Parathyroid adenoma (tissue), 2 donors: ENCODE measurements around the gene CCPG1.
"Not testable (repeated sequence)": the region's sequence is repeated elsewhere in the genome, so short reads cannot be mapped to it uniquely, and the experiment has no call there.

Source experiments
- H2AFZ ChIP-seq: fragments of 300-600 bp; sonication (generic); one replicate; pipeline ENCODE4 v1.7.0; 2017; ENCODE audit warnings: antibody characterized with exemption, mild to moderate bottlenecking
- H3K27ac ChIP-seq: fragments of 300-600 bp; sonication (generic); one replicate; pipeline ENCODE4 v1.7.0; 2017
- H3K27me3 ChIP-seq: fragments of 300-600 bp; sonication (generic); one replicate; pipeline ENCODE4 v1.7.0; 2017; ENCODE audit warnings: low read length; ENCODE audit not compliant: control insufficient read depth, insufficient read depth
- H3K36me3 ChIP-seq: fragments of 300-600 bp; sonication (generic); one replicate; pipeline ENCODE4 v1.7.0; 2017; ENCODE audit warnings: low read length; ENCODE audit not compliant: control insufficient read depth, insufficient read depth
- H3K4me1 ChIP-seq: fragments of 300-600 bp; sonication (generic); one replicate; pipeline ENCODE4 v1.7.0; 2017; ENCODE audit warnings: control low read depth
- H3K4me2 ChIP-seq: fragments of 300-600 bp; sonication (generic); one replicate; pipeline ENCODE4 v1.7.0; 2017; ENCODE audit warnings: low read length
- H3K4me3 ChIP-seq: fragments of 300-600 bp; sonication (generic); one replicate; pipeline ENCODE4 v1.7.0; 2017; ENCODE audit warnings: low read depth, low read length
- H3K79me2 ChIP-seq: fragments of 300-600 bp; sonication (generic); one replicate; pipeline ENCODE4 v1.7.0; 2017; ENCODE audit warnings: control low read depth
- H3K9ac ChIP-seq: fragments of 300-600 bp; sonication (generic); one replicate; pipeline ENCODE4 v1.7.0; 2017; ENCODE audit warnings: mild to moderate bottlenecking
- H3K9me3 ChIP-seq: fragments of 300-600 bp; sonication (generic); one replicate; pipeline ENCODE4 v1.7.0; 2017; ENCODE audit warnings: low read length; ENCODE audit not compliant: control insufficient read depth
- CTCF ChIP-seq: fragments of 300-600 bp; sonication (generic); IDR thresholded peaks from one replicate; pipeline ENCODE4 v1.7.0; 2017; ENCODE audit warnings: antibody characterized with exemption, mild to moderate bottlenecking
- donor health status: primary hyperparathyroidism.

CCPG1 gene

GRCh38 chr15:55434989-55435825 lies 27.0 kb upstream of the CCPG1 start:
- no peak for TF ChIP-seq CTCF
- Histone ChIP-seq H3K4me3 (no peak overlapping the region), H3K9ac (no peak overlapping the region), H3K4me2 (no peak overlapping the region), H3K9me3 (no peaks in the 10 kb centered on the region), H3K27me3 (no peaks in the 10 kb centered on the region), H2AFZ (no peak overlapping the region), H3K27ac (no peak overlapping the region), H3K79me2 (no peaks in the 10 kb centered on the region), H3K36me3 (no peaks in the 10 kb centered on the region), H3K4me1 (no peaks in the 10 kb centered on the region)

GRCh38 chr15:55422089-55422488 lies 13.9 kb upstream of the CCPG1 start:
- H3K4me2 ChIP-seq, result no peak overlapping the region
- no peaks in the 10 kb centered on the region for H3K4me1 ChIP-seq
- H2AFZ ChIP-seq, result no peak overlapping the region
- H3K9me3 ChIP-seq, result no peaks in the 10 kb centered on the region
- H3K79me2 ChIP-seq, result no peaks in the 10 kb centered on the region
- no peak overlapping the region for H3K27ac ChIP-seq
- no peaks in the 10 kb centered on the region for H3K27me3 ChIP-seq
- H3K36me3 ChIP-seq, result no peaks in the 10 kb centered on the region
- no peak overlapping the region for H3K4me3 ChIP-seq
- no peak for TF ChIP-seq CTCF
- no peak overlapping the region for H3K9ac ChIP-seq

DNA sequence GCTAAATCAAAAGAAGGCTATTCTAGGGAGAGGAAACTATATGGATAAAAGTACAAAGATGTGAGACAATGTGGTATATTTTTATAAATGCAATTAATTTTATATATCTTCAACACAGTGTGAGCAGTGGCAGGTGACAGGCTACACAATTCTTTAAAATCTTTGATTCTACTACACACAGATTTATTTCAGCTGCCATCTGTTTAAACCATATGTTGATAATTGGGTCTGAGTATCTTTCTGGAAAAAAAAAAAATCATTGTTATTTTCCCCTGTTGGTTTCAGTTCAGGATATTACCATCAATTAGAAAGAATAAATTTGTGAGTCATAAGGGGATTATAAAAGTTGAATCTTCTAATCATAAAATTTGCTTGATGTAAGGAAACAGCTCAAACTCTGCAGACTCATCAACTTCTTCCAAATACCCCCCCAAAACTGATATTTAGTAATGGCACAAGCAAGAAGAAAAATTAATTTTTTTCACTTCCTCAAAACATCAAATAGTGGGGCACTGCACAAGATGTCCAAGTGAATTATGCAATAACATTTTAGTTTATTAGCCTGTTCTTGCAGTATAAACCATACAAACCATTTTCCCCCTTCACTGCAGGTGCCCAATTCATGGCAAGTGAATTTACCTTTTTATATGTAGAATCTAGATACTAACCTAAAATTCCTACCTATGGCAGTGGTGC lies 12.2 kb upstream of the CCPG1 start:
- Histone ChIP-seq H3K4me1 (no peaks in the 10 kb centered on the region), H3K4me3 (no peak overlapping the region), H3K36me3 (no peaks in the 10 kb centered on the region), H3K27ac (no peak overlapping the region), H3K9ac (no peak overlapping the region), H2AFZ (no peak overlapping the region), H3K79me2 (no peaks in the 10 kb centered on the region), H3K27me3 (no peaks in the 10 kb centered on the region), H3K9me3 (no peaks in the 10 kb centered on the region), H3K4me2 (no peak overlapping the region)
- no peak for TF ChIP-seq CTCF

- H3K4me3 ChIP-seq, H2AFZ ChIP-seq, H3K9ac ChIP-seq, H3K4me2 ChIP-seq, H3K36me3 ChIP-seq, H3K4me1 ChIP-seq, H3K27ac ChIP-seq, H3K27me3 ChIP-seq, H3K79me2 ChIP-seq, H3K9me3 ChIP-seq: not testable (repeated sequence)
Observed at GRCh38 chr15:55417678-55418077, 9.5 kb upstream of the CCPG1 start.

DNA sequence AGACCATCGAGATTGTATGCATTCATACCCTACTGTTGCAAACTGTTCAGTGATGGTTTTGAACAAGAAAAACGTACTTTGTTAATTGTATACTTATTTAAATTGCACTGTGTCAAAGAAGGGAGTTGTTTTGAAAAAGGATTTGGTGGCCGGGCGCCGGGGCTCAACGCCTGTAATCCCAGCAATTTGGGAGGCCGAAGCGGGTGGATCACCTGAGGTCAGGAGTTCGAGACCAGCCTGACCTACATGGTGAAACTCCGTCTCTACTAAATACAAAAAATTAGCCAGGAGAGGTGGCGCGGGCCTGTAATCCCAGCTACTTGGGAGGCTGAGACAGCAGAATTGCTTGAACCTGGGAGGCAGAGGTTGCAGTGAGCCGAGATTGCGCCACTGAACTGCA lies 817 bp upstream of the CCPG1 start:
- not testable (repeated sequence) for H3K4me1 ChIP-seq, H3K36me3 ChIP-seq, H3K27me3 ChIP-seq, H3K9me3 ChIP-seq, H3K79me2 ChIP-seq, H3K9ac ChIP-seq
- Histone ChIP-seq H3K4me2 (peak overlapping the region; percentile 96), H3K4me3 (peak overlapping the region; percentile 87), H2AFZ (peak overlapping the region; percentile 91), H3K27ac (peak overlapping the region; percentile 63)
